Adipocyte (in vitro differentiated cells): Measurements from ENCODE around the gene GABRR2.
"Not testable (repeated sequence)": the region's sequence is repeated elsewhere in the genome, so short reads cannot be mapped to it uniquely, and the experiment has no call there.

Source experiments
- DNase-seq: peaks from one replicate; pipeline ENCODE4 v3.0.0-alpha.2; 2015; ENCODE audit warnings: low read depth
- H3K27me3 ChIP-seq: replicated peaks from 2 replicates; pipeline ENCODE4 v1.7.0; 2013; ENCODE audit warnings: mild to moderate bottlenecking, low read length, moderate library complexity; ENCODE audit not compliant: control insufficient read depth, insufficient read depth
- H3K36me3 ChIP-seq: 2 replicates; pipeline ENCODE4 v1.7.0; 2013; ENCODE audit warnings: low read length, mild to moderate bottlenecking, moderate library complexity; ENCODE audit not compliant: control insufficient read depth, insufficient read depth, severe bottlenecking
- H3K4me1 ChIP-seq: 2 replicates; pipeline ENCODE4 v1.7.0; 2013; ENCODE audit warnings: mild to moderate bottlenecking, low read length, moderate library complexity; ENCODE audit not compliant: control insufficient read depth, insufficient read depth
- H3K4me3 ChIP-seq: 2 replicates; pipeline ENCODE4 v1.7.0; 2013; ENCODE audit warnings: mild to moderate bottlenecking, low read length, moderate library complexity
- H3K9ac ChIP-seq: 2 replicates; pipeline ENCODE4 v1.7.0; 2013; ENCODE audit warnings: mild to moderate bottlenecking, low read length, moderate library complexity
- H3K9me3 ChIP-seq: 2 replicates; pipeline ENCODE4 v1.7.0; 2013; ENCODE audit warnings: mild to moderate bottlenecking, low read length, moderate library complexity; ENCODE audit not compliant: control insufficient read depth

Gene GABRR2

DNA sequence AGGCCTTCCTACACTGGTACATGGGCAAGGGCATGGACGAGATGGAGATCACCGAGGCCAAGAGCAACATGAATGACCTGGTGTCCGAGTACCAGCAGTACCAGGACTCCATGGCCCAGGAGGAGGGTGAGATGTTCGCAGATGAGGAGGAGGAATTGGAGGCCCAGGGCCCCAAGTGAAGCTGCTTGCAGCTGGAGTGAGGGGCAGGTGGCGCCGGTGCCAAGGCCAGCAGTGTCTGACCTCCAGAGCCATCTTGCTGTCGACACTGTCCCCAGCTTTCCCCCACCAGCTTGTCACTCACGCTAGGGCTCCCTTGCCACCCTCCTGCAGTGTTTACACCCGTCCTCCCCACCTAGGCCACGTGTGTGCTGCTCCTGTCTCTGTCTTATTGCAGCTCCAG lies 12.2 kb downstream of the GABRR2 start:
- Histone ChIP-seq H3K36me3 (no peaks in the 10 kb centered on the region), H3K4me3 (no peak overlapping the region), H3K9me3 (peaks cover 9% of the 10 kb centered on the region), H3K9ac (no peak overlapping the region), H3K27me3 (peaks cover 27% of the 10 kb centered on the region), H3K4me1 (peaks cover under 1% of the 10 kb centered on the region)
- DNase-seq: no peak

DNA sequence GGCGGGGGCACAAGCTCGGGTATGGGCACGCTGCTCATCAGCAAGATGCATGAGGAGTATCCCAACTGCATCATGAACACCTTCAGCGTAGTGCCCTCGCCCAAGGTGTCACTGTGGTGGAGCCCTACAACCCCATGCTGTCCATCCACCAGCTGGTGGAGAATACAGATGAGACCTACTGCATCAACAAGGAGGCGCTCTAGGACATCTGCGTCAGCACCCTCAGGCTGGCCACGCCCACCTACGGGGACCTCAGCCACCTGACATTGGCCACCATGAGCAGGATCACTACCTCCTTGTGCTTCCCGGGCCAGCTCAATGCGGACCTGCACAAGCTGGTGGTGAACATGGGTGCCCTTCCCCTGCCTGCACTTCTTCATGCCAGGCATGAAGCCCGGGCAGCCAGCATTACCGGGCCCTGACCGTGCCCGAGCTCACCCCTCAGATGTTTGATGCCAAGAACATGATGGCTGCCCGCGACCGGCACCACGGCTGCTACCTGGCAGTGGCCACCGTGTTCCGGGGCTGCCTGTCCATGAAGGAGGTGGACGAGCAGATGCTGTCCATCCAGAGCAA lies 12.8 kb downstream of the GABRR2 start:
- no peak overlapping the region for H3K4me3 ChIP-seq
- H3K9ac ChIP-seq: no peak overlapping the region
- no peak for DNase-seq
- peaks cover 3% of the 10 kb centered on the region for H3K4me1 ChIP-seq
- H3K27me3 ChIP-seq: peaks cover 25% of the 10 kb centered on the region
- H3K36me3 ChIP-seq: no peaks in the 10 kb centered on the region
- peaks cover 9% of the 10 kb centered on the region for H3K9me3 ChIP-seq

DNA sequence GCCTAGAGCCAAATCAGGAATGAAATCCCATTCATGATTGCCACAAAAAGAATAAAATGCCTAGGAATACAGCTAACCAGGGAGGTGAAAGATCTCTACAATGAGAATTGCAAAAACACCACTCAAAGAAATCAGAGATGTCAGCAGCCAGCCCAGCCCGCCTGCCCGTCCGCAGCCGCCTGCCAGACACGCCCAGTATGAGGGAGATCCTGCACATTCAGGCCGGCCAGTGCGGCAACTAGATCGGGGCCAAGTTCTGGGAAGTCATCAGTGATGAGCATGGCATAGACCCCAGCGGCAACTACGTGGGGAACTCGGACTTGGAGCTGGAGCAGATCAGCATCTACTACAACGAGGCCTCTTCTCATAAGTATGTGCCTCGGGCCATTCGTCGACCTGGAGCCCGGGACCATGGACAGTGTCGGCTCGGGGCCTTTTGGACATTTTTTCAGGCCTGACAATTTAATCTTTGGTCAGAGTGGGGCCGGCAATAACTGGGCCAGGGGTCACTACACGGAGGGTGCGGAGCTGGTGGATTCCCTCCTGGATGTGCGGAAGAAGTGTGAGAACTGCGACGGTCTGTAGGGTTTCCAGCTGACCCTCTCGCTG lies 13.4 kb downstream of the GABRR2 start:
- no peak overlapping the region for H3K9ac ChIP-seq
- H3K27me3 ChIP-seq: peaks cover 22% of the 10 kb centered on the region
- peaks cover 3% of the 10 kb centered on the region for H3K4me1 ChIP-seq
- H3K36me3 ChIP-seq: no peaks in the 10 kb centered on the region
- no peak for DNase-seq
- H3K4me3 ChIP-seq: no peak overlapping the region
- peaks cover 9% of the 10 kb centered on the region for H3K9me3 ChIP-seq

DNA sequence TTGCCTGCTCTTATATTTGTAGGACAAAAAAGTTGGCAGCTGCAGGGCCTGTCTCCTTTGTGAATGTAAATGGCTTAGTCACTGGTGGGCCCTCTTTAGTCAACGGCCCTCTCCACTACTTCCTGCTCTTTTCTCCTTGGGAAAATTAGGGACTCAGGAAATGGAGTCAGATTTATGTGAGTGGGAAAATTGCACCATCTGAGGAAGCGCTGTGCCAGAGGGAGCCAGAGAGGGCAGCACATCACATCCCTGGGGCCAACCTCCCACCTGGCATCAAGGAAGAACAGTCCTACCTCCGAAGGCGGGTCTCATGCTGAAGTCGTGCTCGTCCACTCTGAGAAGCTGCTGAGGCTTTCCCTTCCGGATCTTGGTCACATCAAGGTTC lies 15.6 kb downstream of the GABRR2 start:
- Histone ChIP-seq H3K4me3 (no peak overlapping the region), H3K9me3 (peaks cover 9% of the 10 kb centered on the region), H3K4me1 (peaks cover 3% of the 10 kb centered on the region), H3K36me3 (no peaks in the 10 kb centered on the region), H3K9ac (no peak overlapping the region), H3K27me3 (peaks cover 30% of the 10 kb centered on the region)
- DNase-seq: no peak

- H3K36me3 ChIP-seq: no peaks in the 10 kb centered on the region
- H3K4me1 ChIP-seq: peaks cover 3% of the 10 kb centered on the region
- H3K9ac ChIP-seq: no peak overlapping the region
- DNase-seq: peak; percentile 34
- peaks cover 30% of the 10 kb centered on the region for H3K27me3 ChIP-seq
- peaks cover 9% of the 10 kb centered on the region for H3K9me3 ChIP-seq
- H3K4me3 ChIP-seq: no peak overlapping the region
Measured at GRCh38 chr6:89298680-89299465, 16.2 kb downstream of the GABRR2 start.

GRCh38 chr6:89297695-89298351 lies 17.3 kb downstream of the GABRR2 start:
- Histone ChIP-seq H3K9ac (no peak overlapping the region), H3K36me3 (no peaks in the 10 kb centered on the region), H3K27me3 (peaks cover 26% of the 10 kb centered on the region), H3K4me1 (peaks cover 3% of the 10 kb centered on the region), H3K9me3 (no peaks in the 10 kb centered on the region), H3K4me3 (no peak overlapping the region)
- peak; percentile 81 for DNase-seq

DNA sequence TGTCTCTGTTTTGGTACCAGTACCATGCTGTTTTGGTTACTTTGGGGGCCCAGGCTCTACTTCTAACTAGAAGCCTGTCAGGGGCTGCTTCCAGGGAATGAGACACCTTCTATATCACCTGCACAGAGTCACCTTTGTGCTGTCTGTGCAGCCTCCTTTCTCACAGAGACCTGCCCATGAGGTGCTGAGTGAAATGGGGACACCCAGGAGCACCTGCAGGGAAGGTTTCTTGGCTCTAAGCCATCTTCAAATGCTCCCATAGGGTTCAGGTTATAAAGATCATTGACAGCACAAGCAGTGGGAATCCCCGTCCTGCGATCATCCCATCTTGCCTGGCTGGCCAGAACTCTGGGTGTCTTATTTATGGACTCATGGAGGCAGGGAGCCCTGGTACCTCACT lies 19.1 kb downstream of the GABRR2 start:
- Histone ChIP-seq H3K9me3 (no peaks in the 10 kb centered on the region), H3K4me1 (peaks cover 3% of the 10 kb centered on the region), H3K27me3 (peaks cover 22% of the 10 kb centered on the region), H3K36me3 (no peaks in the 10 kb centered on the region), H3K9ac (no peak overlapping the region), H3K4me3 (no peak overlapping the region)
- no peak for DNase-seq

- not testable (repeated sequence) for DNase-seq, H3K9me3 ChIP-seq
Measured at GRCh38 chr6:89295116-89295515, 20.0 kb downstream of the GABRR2 start.

GRCh38 chr6:89291256-89291819 lies 23.8 kb downstream of the GABRR2 start:
- DNase-seq: no peak
- Histone ChIP-seq H3K9me3 (peaks cover 4% of the 10 kb centered on the region), H3K27me3 (peaks cover 13% of the 10 kb centered on the region), H3K4me3 (no peak overlapping the region), H3K36me3 (no peaks in the 10 kb centered on the region), H3K9ac (no peak overlapping the region), H3K4me1 (no peaks in the 10 kb centered on the region)

More at GRCh38 chr6:89295116-89295515, 20.0 kb downstream of the GABRR2 start:
- H3K36me3 ChIP-seq, H3K9ac ChIP-seq, H3K4me3 ChIP-seq, H3K4me1 ChIP-seq: not testable (repeated sequence)
- peaks cover 20% of the 10 kb centered on the region for H3K27me3 ChIP-seq

DNA sequence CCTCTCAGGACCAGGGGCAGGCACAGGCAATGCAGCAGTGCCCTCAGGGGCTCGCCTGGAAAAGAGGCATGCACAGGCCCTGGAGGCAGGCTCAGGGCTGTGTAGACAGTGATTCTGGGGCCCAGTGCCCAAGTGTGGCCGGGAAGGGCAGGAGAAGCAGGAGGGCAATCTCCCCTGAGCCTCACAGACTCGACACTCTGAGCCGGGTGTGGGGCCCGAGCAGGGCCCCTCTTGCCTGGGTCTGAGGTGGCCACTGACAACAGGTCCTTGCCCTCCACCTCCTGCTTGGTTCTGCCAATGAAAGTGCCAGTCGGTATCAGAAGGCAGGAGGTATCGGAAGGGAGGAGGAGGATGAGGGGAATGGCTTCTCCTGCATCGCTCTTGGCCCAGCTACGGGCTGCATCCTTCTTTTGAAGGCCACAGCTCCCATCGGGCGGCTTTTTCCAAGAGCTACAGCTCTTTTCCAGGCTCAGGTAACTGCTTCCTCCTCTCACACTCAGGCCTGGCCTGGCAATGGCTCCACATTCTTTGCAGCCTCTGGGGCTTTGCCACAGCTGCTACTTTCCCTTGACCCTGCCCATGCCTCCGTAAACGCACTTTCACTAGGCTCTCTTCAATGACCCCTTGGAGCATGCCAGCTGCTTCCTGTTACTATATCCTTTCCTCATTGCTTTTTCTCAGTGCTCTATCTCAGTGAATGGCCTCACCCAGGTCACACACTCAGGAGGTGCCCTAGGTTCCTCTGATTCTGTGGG lies 24.5 kb downstream of the GABRR2 start:
- H3K36me3 ChIP-seq: no peaks in the 10 kb centered on the region
- no peak overlapping the region for H3K4me3 ChIP-seq
- no peak overlapping the region for H3K9ac ChIP-seq
- H3K27me3 ChIP-seq: peaks cover 8% of the 10 kb centered on the region
- H3K4me1 ChIP-seq: no peaks in the 10 kb centered on the region
- no peak for DNase-seq
- peaks cover 4% of the 10 kb centered on the region for H3K9me3 ChIP-seq
